ENCODE measurements around the gene SNRNP48.

The SNRNP48 gene, protein sequence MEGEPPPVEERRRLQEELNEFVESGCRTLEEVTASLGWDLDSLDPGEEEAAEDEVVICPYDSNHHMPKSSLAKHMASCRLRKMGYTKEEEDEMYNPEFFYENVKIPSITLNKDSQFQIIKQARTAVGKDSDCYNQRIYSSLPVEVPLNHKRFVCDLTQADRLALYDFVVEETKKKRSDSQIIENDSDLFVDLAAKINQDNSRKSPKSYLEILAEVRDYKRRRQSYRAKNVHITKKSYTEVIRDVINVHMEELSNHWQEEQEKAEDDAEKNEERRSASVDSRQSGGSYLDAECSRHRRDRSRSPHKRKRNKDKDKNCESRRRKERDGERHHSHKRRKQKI

GRCh38 chr6:7589949-7590917 lies at the start of gene SNRNP48:
Gene SNRNP48 (plus strand): TSS chr6:7590198. CDS start chr6:7590258, 60 bp downstream.
- DNase-seq (ENCODE audit: low spot score) = peak; percentile 90

GRCh38 chr6:7540595-7540994 lies 49.4 kb upstream of the SNRNP48 start:
- DNase-seq (ENCODE audit: low spot score) = no peak

DNA sequence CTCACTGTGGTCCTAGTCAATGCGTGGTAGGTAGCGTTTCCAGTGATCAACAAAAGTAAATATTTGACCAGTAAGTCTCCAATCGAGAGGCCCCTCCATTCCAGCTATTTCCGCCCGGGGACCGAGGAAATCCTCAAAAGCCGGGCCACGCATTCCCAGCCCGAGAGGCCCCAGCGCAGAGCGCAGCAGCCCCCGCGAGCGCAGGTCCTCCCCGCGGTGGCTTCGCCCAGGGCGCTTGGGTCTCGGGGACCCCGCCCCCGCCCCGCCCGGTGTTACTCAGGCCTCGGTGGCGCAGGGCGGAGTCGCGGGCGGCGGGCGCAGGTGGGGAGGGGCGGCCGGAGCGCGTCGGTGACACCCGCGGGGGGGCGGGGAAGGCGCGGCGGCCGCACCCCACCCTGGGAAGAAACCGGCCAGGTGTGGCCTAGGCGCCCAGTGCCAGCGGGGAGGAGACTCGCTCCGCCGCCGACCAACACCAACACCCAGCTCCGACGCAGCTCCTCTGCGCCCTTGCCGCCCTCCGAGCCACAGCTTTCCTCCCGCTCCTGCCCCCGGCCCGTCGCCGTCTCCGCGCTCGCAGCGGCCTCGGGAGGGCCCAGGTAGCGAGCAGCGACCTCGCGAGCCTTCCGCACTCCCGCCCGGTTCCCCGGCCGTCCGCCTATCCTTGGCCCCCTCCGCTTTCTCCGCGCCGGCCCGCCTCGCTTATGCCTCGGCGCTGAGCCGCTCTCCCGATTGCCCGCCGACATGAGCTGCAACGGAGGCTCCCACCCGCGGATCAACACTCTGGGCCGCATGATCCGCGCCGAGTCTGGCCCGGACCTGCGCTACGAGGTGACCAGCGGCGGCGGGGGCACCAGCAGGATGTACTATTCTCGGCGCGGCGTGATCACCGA lies 48.6 kb upstream of the SNRNP48 start, which contains the start of gene DSP:
TSS of gene DSP (plus strand) at position 497 of the 890 bp plus-strand sequence. CDS start at position 742, 245 bp downstream.
- DNase-seq (ENCODE audit: low spot score) = no peak

GRCh38 chr6:7542065-7542873 lies 47.7 kb upstream of the SNRNP48 start:
- DNase-seq (ENCODE audit: low spot score) = no peak

- no peak for DNase-seq (ENCODE audit: low spot score)
Measured at GRCh38 chr6:7542874-7543624, 46.9 kb upstream of the SNRNP48 start.

DNA sequence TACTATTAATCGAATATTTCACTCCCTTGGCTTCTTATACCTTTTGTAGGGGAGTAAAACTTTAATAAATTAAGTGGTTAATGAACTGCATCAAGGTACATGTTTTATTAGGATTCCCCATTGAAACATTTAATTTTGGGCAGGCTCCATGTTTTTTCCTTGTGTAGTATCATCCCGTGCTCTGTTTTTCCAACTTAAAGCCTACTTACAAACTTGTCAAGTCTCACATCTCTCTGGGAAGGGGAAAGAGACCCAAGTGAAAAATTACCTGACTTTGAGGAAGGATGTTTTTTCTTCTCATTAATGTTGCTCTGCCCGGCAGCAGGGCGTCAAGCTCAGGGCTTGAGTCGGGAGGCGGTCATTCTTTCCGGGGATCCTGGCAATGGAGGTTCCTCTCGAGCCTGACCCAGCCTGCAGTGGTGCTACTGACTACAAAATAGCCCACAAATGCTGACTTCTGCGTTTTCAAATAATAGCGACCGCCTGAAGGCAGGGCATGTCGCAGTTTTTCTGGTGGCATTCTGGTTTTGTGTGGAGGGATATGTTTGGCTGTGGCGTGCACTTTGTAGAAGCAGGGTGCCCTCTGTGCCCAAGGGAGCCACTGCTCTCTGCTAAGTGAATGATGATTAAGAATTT lies 46.1 kb upstream of the SNRNP48 start:
- no peak for DNase-seq (ENCODE audit: low spot score)

DNA sequence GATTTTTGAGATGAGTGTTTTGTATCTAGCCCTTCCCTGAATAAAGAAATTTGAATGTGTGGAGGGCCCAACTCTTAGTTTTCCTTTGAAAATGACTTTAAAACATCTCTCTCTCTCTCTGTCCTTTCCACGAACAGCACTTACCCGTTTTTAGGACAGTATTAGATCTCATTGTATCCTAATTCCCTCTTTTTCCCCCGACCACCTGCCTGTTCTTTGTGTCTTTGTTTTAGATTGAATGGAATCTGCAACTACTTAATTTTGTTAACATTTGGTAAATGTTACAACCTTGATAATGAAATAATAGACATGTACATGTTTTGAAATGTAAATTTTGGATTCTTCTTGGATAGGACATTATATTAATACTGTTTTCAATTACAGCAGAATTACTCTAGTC lies 45.4 kb upstream of the SNRNP48 start:
- no peak for DNase-seq (ENCODE audit: low spot score)

- no peak for DNase-seq (ENCODE audit: low spot score)
Measured at GRCh38 chr6:7545316-7546019, 44.5 kb upstream of the SNRNP48 start.

GRCh38 chr6:7546020-7546369 lies 44.0 kb upstream of the SNRNP48 start:
- no peak for DNase-seq (ENCODE audit: low spot score)

GRCh38 chr6:7546383-7546782 lies 43.6 kb upstream of the SNRNP48 start:
- DNase-seq (ENCODE audit: low spot score) = no peak

GRCh38 chr6:7546896-7547295 lies 43.1 kb upstream of the SNRNP48 start:
- no peak for DNase-seq (ENCODE audit: low spot score)

GRCh38 chr6:7547315-7547714 lies 42.7 kb upstream of the SNRNP48 start:
- DNase-seq (ENCODE audit: low spot score) = no peak

DNA sequence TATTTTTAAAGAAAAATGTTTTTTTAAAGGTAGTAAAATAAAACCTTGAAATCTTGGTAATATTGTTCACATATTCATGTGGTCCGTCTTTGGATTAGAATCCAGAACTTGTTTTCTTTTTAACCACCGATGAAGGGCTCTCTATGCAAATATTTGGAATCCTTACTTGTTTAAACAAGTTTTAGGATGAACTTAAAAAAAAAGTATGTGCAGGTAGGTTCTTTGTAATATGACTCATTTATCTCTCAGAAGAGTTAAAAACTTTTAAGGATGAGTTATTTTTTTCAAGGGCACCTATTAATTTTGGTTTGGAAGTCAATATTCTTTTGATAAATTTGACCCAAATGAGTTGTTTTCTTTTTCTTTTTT lies 39.6 kb upstream of the SNRNP48 start:
- DNase-seq (ENCODE audit: low spot score) = no peak

DNA sequence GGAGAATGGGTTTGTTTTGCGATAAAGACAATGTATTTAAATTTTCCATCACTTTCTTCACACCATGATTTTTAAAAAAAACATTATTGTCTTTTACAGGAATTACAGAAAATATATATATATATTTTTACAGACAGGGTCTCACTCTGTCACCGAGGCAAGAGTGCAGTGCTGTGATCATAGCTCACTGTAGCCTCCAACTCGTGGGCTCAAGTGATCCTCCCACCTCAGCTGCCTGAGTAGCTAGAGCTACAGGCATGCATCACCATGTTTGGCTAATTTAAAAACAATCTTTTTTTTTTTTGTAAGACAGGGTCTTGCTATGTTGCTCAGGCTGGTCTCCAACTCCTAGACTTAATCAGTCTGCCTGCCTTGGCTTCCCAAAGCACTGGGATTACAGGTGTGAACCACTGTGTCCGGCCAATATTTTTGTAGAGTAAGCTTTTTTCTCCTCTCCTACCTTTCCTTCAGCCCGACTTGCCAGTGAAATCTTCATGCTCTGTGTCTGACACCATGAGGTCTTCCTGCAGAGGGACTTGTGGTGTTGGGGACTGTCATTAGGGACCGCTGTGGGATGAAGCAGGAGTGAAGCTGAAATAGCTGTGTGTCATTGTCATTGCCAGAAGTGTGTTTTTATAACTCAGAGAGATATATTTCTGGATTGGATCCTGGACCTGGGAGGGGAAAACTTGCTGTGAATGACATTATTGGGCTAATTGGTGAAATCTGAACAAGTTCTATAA lies 35.3 kb upstream of the SNRNP48 start:
- no peak for DNase-seq (ENCODE audit: low spot score)

- no peak for DNase-seq (ENCODE audit: low spot score)
Measured at GRCh38 chr6:7555671-7556070, 34.3 kb upstream of the SNRNP48 start.

- DNase-seq (ENCODE audit: low spot score) = no peak
Measured at GRCh38 chr6:7556394-7557106, 33.4 kb upstream of the SNRNP48 start.

DNA sequence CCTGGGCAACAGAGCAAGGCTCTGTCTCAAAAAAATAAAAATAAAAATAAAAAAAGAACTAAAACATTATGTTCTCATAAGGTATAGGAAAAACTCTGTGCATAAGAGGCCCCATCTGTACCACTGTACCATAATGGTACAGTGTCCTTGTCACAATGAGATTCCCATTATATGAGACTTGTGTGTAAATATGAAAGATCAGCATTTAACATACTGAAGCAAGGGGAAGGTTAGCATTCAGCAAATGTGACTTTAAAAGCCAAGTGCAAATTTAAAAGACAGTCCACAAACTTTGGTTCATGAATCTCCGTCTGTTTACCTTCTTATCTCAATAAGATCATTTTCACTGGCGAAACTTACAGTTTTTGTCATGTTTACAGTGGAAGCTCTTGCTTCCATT lies 32.3 kb upstream of the SNRNP48 start:
- no peak for DNase-seq (ENCODE audit: low spot score)

DNA sequence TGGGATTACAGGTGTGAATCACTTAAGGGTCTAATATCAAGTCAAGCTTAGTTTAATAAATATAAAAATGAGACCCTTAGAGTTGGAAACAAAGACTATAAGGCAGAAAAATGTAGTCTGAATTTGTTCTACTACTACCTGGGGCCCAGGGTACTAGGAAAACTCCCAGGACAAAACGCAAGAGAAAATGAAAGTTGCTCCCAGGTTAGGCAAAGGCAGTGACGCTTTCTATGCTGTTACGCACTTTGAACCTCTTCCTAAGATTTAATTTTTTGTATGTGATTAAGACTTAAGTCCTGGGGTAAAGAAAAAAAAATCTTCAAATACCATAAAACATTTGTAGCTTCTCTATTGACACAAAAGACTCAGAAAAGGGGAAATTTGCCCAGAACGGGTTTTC lies 31.2 kb upstream of the SNRNP48 start:
- no peak for DNase-seq (ENCODE audit: low spot score)
